ENCODE data around the gene ZC3H12D. TPM values are rescaled to one million over a fixed set of nuclear protein-coding genes. Genes with fewer than 3 reads are reported as not detected.

The ZC3H12D gene
- total and polyA plus RNA-seq, 9 of the 15 experiments (the other 6 are each of a cell fraction or from before 2014, with no cell fraction given), result 0.04 to 0.27 (median 0.05) TPM; not detected in 3

DNA sequence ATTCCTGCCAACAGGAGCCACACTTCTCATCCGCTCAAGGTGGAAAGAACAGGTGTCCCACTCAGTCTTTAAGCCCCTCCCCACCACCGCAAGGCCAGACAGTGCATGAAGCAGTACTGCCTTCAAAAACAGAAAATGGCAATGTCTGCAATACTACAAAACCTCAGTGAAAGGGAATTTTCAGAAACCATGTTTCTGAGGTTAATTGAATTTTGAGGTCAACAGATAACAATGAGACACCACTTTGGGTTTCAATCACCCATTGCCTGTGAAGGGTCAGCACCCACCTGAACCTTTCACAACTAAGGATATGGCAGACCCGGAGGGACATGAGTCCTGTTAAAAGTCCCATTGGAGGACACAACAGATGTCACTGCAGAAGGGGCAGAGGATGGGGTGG, 13.0 kb downstream of the ZC3H12D start (continued):
- TF ChIP-seq, protein P1, sequence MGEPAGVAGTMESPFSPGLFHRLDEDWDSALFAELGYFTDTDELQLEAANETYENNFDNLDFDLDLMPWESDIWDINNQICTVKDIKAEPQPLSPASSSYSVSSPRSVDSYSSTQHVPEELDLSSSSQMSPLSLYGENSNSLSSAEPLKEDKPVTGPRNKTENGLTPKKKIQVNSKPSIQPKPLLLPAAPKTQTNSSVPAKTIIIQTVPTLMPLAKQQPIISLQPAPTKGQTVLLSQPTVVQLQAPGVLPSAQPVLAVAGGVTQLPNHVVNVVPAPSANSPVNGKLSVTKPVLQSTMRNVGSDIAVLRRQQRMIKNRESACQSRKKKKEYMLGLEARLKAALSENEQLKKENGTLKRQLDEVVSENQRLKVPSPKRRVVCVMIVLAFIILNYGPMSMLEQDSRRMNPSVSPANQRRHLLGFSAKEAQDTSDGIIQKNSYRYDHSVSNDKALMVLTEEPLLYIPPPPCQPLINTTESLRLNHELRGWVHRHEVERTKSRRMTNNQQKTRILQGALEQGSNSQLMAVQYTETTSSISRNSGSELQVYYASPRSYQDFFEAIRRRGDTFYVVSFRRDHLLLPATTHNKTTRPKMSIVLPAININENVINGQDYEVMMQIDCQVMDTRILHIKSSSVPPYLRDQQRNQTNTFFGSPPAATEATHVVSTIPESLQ (CRISPR knock-in tag; IDR thresholded peaks at IDR 0.05), result no peak

DNA sequence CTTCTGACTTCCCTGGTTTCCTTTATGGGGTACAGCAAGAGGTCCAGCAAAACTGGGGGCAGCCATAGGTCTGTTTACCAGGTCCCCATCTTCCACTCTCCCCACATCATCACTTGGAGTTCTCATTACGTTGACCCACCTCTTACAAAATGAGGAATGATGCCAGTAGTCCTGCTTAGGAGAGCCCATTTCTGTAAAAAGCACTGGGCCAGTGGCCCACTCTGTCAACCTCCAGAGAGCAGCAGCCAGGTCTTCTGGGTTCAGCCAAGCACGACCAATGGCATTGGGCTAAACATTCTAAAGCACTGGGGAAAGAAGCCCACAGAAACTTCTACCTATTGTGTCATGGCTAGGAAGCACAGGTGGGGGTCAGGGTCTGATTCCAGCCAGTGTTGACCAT, 13.9 kb downstream of the ZC3H12D start:
- peaks cover 56 to 87% of the 10 kb centered on the region in 2 experiments for H3K27me3 ChIP-seq (ENCODE audit: control insufficient read depth in 2 of 2, insufficient read depth in 2 of 2, low read length in 2 of 2)
- DNase-seq (ENCODE audit: extremely low read depth in 1 of 4, low spot score in 3 of 4) (no peak), ATAC-seq (no peak), FAIRE-seq (no peak)
- no peak overlapping the region for H3K27ac ChIP-seq (ENCODE audit: extremely low read depth, low read depth, low read length)
- H2AFZ ChIP-seq (ENCODE audit: low read depth, low read length), result no peak overlapping the region
- no peaks in the 10 kb centered on the region for H3K9me1 ChIP-seq (ENCODE audit: control insufficient read depth, insufficient read depth, low read length)
- no peak overlapping the region for H3K4me3 ChIP-seq
- no peak overlapping the region for H3K4me2 ChIP-seq (ENCODE audit: insufficient read depth, low read length)
- no peak overlapping the region for H3K9ac ChIP-seq (ENCODE audit: insufficient read depth in 1 of 2, low read depth in 2 of 2, low read length in 2 of 2)
- peaks cover 0 to 7% of the 10 kb centered on the region in 2 experiments; a peak in 1 of 5 replicates for H3K4me1 ChIP-seq (replicated peaks in 1 of 2; ENCODE audit: control insufficient read depth in 2 of 2, insufficient read depth in 2 of 2, low read length in 2 of 2)
- WGBS (ENCODE audit: insufficient coverage, low coverage, missing lambda C conversion rate), result 0% methylated on average over 2 of the region's 2 CpGs
- in situ Hi-C loops (cut with MboI), result no loop called here
- ChIA-PET CTCF (ENCODE audit: low intra/inter-chr PET ratio) (no interaction called here), POLR2A (no interaction called here)
- intact Hi-C loops (cut with micrococcal nuclease), result no loop called here
- no peaks in the 10 kb centered on the region for H3K36me3 ChIP-seq (ENCODE audit: control insufficient read depth, insufficient read depth, low read length)
- H3K79me2 ChIP-seq (ENCODE audit: control insufficient read depth, insufficient read depth, low read length), result no peaks in the 10 kb centered on the region
- H3K9me3 ChIP-seq (replicated peaks; ENCODE audit: control insufficient read depth, insufficient read depth, low read depth, low read length), result no peaks in the 10 kb centered on the region
- no TSS peak for BruUV-seq (replicated peaks)
- TF ChIP-seq, protein P2, sequence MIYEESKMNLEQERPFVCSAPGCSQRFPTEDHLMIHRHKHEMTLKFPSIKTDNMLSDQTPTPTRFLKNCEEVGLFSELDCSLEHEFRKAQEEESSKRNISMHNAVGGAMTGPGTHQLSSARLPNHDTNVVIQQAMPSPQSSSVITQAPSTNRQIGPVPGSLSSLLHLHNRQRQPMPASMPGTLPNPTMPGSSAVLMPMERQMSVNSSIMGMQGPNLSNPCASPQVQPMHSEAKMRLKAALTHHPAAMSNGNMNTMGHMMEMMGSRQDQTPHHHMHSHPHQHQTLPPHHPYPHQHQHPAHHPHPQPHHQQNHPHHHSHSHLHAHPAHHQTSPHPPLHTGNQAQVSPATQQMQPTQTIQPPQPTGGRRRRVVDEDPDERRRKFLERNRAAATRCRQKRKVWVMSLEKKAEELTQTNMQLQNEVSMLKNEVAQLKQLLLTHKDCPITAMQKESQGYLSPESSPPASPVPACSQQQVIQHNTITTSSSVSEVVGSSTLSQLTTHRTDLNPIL (CRISPR knock-in tag; IDR thresholded peaks at IDR 0.05), result no peak
- no peak for TF ChIP-seq HMGN3 (IDR thresholded peaks at IDR 0.05; ENCODE audit: borderline replicate concordance, extremely low read depth, insufficient read length, low read depth, low read length)
- H4K20me1 ChIP-seq (replicated peaks; ENCODE audit: control insufficient read depth, insufficient read depth, low read length), result peaks cover 3% of the 10 kb centered on the region; the same call in 1 of the 2 replicates

All from K562 (cell line).